HepG2 (cell line): ENCODE measurements around the gene MAVS. TPM values are rescaled to one million over a fixed set of nuclear protein-coding genes. Genes with fewer than 3 reads are reported as not detected.

Experiments used
- ARID4A ChIP-seq: sonication (generic); formaldehyde crosslinking; IDR thresholded peaks from 2 replicates; pipeline ENCODE4 v1.5.0; 2020; ENCODE audit warnings: mild to moderate bottlenecking, missing genetic modification reagents, borderline replicate concordance
- EP300 ChIP-seq, 3 experiments: sonication (generic) in 1 of 3; formaldehyde crosslinking in 1 of 3; IDR thresholded peaks; 2 replicates each; pipeline versions ENCODE4 v1.5.1 to v1.6.1; 2011 to 2020; ENCODE audit warnings: low read depth in 2 of 3, low read length in 2 of 3, borderline replicate concordance in 1 of 3, improper control_type of control experiment in 1 of 3, mild to moderate bottlenecking in 1 of 3, missing genetic modification reagents in 1 of 3, moderate library complexity in 1 of 3
- HMGXB3 ChIP-seq: sonication (generic); formaldehyde crosslinking; IDR thresholded peaks from 2 replicates; pipeline ENCODE4 v1.4.0; 2020; ENCODE audit warnings: missing genetic modification reagents, borderline replicate concordance
- HNF4G ChIP-seq, 2 experiments: sonication (generic) in 1 of 2; formaldehyde crosslinking in 1 of 2; IDR thresholded peaks; 2 replicates each; pipeline versions ENCODE4 v1.4.0 to v1.6.1; 2011 to 2020; ENCODE audit warnings: borderline replicate concordance in 2 of 2, low read depth in 2 of 2, mild to moderate bottlenecking in 2 of 2, low read length in 1 of 2, missing genetic modification reagents in 1 of 2, moderate library complexity in 1 of 2
- IRF9 ChIP-seq: sonication (generic); formaldehyde crosslinking; IDR thresholded peaks from 2 replicates; pipeline ENCODE4 v1.8.0; 2022; ENCODE audit warnings: missing genetic modification reagents, mild to moderate bottlenecking, borderline replicate concordance
- NAIF1 ChIP-seq: sonication (generic); formaldehyde crosslinking; IDR thresholded peaks from 2 replicates; pipeline ENCODE4 v1.5.0; 2020; ENCODE audit warnings: mild to moderate bottlenecking, missing genetic modification reagents, borderline replicate concordance
- NFRKB ChIP-seq: fragments of 450-650 bp; IDR thresholded peaks from 2 replicates; pipeline ENCODE4 v1.6.1; 2017
- SOX5 ChIP-seq: IDR thresholded peaks from 2 replicates; pipeline ENCODE4 v1.6.1; 2016; ENCODE audit warnings: borderline replicate concordance
- SYNCRIP ChIP-seq: fragments of 200-400 bp; formaldehyde crosslinking; IDR thresholded peaks from 2 replicates; pipeline ENCODE4 v1.6.1; 2018; ENCODE audit warnings: mild to moderate bottlenecking, low read depth, low read length; ENCODE audit not compliant: insufficient read depth
- TCF7 ChIP-seq: sonication (generic); IDR thresholded peaks from 2 replicates; pipeline ENCODE4 v1.6.1; 2016; ENCODE audit warnings: antibody characterized with exemption, low read depth
- ZFP90 ChIP-seq: sonication (generic); formaldehyde crosslinking; IDR thresholded peaks from 2 replicates; pipeline ENCODE4 v1.8.0; 2022; ENCODE audit warnings: missing genetic modification reagents, mild to moderate bottlenecking, inconsistent platforms, borderline replicate concordance
- ZIK1 ChIP-seq: sonication (generic); formaldehyde crosslinking; IDR thresholded peaks from 2 replicates; pipeline ENCODE4 v1.5.0; 2020; ENCODE audit warnings: mild to moderate bottlenecking, low read depth, missing genetic modification reagents, borderline replicate concordance
- ZNF10 ChIP-seq: sonication (generic); formaldehyde crosslinking; IDR thresholded peaks from 2 replicates; pipeline ENCODE4 v1.4.0; 2020; ENCODE audit warnings: mild to moderate bottlenecking, low read depth, missing genetic modification reagents, borderline replicate concordance
- ZNF652 ChIP-seq: IDR thresholded peaks from 2 replicates; pipeline ENCODE4 v1.6.1; 2016; ENCODE audit warnings: low read depth, borderline replicate concordance
- polyA plus RNA-seq, 8 experiments: library from polyadenylated mRNA; depleted of rRNA in 3 of 8; stranded (reverse) in 7 of 8; unstranded in 1 of 8; fragments of >200 nt; fragmentation: Illumina TruSeq in 4 of 8; extraction: Trizol in 4 of 8; gene quantifications; 2 replicates each; pipeline versions ENCODE4 v1.2.1 to v1.2.3, GENCODE V29; 2011 to 2016; ENCODE audit warnings: low read depth in 4 of 8, missing spikeins in 1 of 8, mixed read lengths in 1 of 8; ENCODE audit not compliant: insufficient read depth in 1 of 8
- total RNA-seq, 5 experiments: library from RNA; depleted of rRNA; stranded (reverse); fragments of >200 nt; fragmentation: Illumina TruSeq; extraction: Trizol; gene quantifications; 2 replicates each; pipeline ENCODE4 v1.2.3, GENCODE V29; 2016; ENCODE audit warnings: low read depth in 1 of 5
- TF ChIP-seq, protein P1 (sequence below): sonication (generic); formaldehyde crosslinking; IDR thresholded peaks from 2 replicates; pipeline ENCODE4 v1.4.0; 2020; ENCODE audit warnings: missing genetic modification reagents

The MAVS gene
- total and polyA plus RNA-seq, 2 of the 13 experiments (the other 11 are each of a cell fraction or from before 2014, with no cell fraction given), result 27.3 to 36.6 TPM

- TF ChIP-seq HMGXB3 (no peak), HNF4G (IDR thresholded peaks at IDR 0.05; ENCODE audit: borderline replicate concordance, low read depth, low read length) (0 out of 2 replicates have a peak, but pooled peaks have one; percentile 23), HNF4G (CRISPR knock-in tag; IDR thresholded peaks at IDR 0.05; ENCODE audit: borderline replicate concordance, low read depth) (no peak), NFRKB (no peak), ZNF652 (no peak), TCF7 (0 out of 2 replicates have a peak, but pooled peaks have one; percentile 23), NAIF1 (CRISPR knock-in tag) (peak; percentile 78; the same call in 1 of the 2 replicates), SOX5 (CRISPR knock-in tag) (peak; percentile 93), ZIK1 (CRISPR knock-in tag) (peak; percentile 80; the same call in 1 of the 2 replicates), EP300 (IDR thresholded peaks at IDR 0.05; ENCODE audit: low read depth in 2 of 2, low read length in 2 of 2) (peak; percentile 60 to 70; a peak in 3 of 4 replicates), EP300 (CRISPR knock-in tag; IDR thresholded peaks at IDR 0.05; ENCODE audit: borderline replicate concordance) (peak; percentile 84), ZNF10 (CRISPR knock-in tag) (no peak), ZFP90 (CRISPR knock-in tag) (peak; percentile 99), IRF9 (CRISPR knock-in tag) (peak; percentile 94), SYNCRIP (no peak), ARID4A (CRISPR knock-in tag) (no peak; the same call in 1 of the 2 replicates)
- TF ChIP-seq, protein P1, sequence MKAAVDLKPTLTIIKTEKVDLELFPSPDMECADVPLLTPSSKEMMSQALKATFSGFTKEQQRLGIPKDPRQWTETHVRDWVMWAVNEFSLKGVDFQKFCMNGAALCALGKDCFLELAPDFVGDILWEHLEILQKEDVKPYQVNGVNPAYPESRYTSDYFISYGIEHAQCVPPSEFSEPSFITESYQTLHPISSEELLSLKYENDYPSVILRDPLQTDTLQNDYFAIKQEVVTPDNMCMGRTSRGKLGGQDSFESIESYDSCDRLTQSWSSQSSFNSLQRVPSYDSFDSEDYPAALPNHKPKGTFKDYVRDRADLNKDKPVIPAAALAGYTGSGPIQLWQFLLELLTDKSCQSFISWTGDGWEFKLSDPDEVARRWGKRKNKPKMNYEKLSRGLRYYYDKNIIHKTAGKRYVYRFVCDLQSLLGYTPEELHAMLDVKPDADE, result peak; percentile 83; the same call in 1 of the 2 replicates
Observed at GRCh38 chr20:3811467-3812258, 35.0 kb upstream of the MAVS start (continued).
